SIG-M5 treated with dmso at 0.1 percent for 504 hours (cell line): ENCODE results near the gene SLC8B1.

Experiments
- DNase-seq: peaks from one replicate; lab custom pipeline; 2025; ENCODE audit not compliant: unreplicated experiment; lab: John Stamatoyannopoulos, UW

SLC8B1 gene

DNA sequence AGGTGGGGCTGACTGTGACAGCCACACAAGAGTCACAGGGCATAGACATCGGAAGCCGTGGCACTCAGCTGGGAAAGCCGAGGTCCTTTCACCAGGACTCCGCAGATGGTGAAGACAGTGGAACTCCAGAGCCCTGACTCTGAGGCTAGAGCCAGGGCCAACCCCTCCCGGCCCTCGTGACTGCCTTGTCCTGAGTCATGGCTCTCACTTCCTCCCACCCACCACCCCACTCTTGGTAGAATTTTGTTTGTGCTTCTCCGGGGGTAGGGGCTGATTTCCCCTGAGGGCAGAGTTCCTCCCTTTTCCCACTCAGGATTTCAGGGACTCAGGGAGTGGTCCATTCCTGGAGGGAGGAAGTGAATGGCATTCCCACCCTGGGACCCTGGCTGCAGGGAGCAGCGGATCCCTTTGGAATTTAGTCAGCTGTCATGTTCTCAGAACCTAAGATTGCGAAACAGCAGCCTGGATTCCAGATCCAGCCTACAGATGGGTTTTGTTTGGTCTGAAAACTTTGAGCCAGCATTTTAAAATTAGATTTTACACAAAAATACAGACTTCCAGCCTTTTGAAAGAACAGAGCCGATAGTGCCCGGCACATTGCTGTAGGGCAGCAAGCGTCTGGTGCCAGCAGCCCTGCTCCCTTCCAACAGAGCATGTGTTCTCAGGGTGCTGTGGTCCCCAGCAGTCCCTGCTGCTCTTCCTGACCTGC lies 62.9 kb downstream of the SLC8B1 start:
- no peak for DNase-seq

DNA sequence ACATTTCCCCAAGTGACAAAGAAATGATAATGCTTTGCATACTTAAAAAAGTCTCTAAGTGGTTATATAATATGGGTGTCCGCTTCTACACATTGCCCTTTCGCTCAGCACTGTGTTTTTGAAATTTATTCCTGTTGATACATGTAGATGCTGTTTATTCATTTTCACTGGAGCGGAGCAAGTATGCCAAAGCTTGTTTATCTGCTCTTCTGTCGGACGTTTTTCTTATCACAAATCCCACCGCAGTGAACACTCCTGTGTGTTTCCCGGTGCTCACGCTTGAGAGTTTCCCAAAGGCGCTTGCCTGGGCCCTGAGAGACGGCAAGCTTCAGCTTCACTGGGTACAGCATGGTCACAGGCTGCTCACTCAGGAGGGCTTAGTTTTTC lies 63.5 kb downstream of the SLC8B1 start:
- no peak for DNase-seq

GRCh38 chr12:113270709-113271009 lies 64.2 kb downstream of the SLC8B1 start:
- no peak for DNase-seq

DNA sequence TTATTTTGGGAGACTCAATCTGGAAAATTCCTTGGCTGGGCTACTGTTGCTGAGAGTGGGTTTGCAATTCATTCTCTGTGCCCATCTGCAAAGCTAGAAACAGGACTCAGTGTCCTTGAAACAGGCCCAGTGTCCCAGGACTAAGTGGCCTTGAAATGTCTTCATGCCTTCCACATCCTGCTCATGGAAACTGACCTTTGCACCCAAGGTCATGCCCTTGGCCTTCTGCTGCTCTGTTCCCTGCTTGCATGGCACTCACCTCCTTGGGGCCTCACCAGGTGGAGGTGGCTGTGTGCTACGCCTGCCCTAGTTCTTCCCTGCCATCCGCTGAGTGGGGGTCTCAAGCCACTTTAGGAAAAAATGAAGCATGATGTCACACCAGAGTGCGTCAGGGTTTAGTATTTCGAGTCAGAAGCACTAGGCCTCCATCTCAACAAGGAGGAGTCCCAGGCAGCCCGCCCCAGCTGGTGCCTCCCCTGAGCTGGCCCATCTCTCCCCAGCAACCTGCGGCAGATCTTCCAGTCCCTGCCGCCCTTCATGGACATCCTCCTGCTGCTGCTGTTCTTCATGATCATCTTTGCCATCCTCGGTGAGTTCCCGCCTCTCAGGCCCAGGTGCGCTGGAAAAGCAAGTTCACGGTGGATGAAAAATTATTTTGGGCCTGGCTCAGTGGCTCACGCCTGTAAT lies 65.5 kb downstream of the SLC8B1 start:
- DNase-seq, result no peak

DNA sequence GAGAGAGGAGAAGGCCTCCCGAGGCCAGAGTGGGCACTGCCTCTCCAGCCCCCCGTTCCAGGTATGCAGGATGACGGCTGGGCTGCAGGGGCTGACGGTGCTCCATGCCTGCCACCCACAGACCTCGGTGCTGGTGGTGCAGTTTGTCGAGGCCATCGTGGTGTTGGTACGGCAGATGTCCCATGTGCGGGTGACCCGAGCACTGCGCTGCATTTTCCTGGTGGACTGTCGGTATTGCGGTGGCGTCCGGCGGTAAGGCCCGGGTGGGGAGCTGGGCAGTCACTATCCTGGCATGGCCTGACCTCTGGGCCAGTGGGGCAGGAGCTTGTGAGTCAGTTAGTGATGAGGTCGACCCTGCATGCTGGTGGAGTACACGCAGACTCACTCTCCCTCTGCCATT lies 66.3 kb downstream of the SLC8B1 start:
- no peak for DNase-seq

- no peak for DNase-seq
These were observed 66.8 kb downstream of the SLC8B1 start for GRCh38 chr12:113268136-113268535.

- no peak for DNase-seq
These were observed 67.3 kb downstream of the SLC8B1 start for GRCh38 chr12:113267621-113268020.

DNA sequence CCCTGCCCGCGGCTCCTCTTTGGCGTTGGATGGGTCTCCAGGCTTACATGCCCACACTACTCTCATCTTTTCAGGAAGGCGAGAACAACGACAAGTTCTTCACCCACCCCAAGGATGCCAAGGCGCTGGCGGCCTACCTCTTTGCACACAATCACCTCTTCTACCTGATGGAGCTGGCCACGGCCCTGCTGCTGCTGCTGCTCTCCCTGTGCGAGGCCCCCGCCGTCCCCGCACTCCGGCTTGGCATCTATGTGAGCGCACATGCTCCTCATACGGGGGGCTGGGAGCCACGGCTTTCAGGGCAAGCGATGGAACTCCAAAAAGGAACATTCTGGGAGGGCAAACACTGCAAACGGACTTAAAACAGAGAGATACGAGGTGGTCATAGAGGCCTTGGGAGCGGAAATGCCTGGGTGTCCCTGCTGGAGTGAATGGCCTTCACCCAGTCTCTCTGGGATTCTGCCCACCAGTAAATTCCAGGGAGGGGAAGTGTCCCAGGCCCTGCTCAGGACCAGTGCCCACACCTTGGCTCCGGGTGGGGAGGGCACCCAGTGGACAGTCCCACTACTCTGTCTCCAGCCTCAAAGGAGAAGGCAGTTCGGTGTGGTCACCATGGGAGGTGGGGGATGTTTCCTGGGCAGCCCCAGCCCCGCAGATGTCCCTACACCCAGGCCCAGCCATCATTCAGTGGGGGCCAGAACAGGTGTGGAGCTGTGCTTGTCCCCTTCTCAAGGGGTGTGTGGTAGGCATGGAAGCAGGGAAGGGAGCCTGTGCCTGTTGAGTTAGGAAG lies 68.6 kb downstream of the SLC8B1 start:
- no peak for DNase-seq

GRCh38 chr12:113263431-113263963 lies 71.4 kb downstream of the SLC8B1 start:
- DNase-seq, result no peak

DNA sequence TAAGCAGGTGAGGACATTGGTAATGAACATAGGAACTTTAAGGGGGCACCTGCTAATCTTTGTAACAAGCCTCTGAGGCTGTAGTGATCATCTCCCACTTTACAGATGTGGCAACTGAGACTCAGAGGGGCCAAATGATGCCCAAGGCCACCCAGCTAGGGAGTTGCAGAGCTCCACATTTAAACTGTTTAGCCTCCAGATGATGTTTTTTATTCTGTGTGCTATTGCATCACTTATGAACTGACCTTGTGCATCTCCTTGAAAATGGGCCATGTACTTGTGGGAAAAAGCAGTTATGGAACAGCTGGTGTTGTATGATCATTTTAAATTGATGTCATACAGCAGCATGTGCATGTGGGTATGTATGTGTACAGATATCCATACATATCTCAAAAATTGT lies 72.2 kb downstream of the SLC8B1 start:
- DNase-seq, result no peak

DNA sequence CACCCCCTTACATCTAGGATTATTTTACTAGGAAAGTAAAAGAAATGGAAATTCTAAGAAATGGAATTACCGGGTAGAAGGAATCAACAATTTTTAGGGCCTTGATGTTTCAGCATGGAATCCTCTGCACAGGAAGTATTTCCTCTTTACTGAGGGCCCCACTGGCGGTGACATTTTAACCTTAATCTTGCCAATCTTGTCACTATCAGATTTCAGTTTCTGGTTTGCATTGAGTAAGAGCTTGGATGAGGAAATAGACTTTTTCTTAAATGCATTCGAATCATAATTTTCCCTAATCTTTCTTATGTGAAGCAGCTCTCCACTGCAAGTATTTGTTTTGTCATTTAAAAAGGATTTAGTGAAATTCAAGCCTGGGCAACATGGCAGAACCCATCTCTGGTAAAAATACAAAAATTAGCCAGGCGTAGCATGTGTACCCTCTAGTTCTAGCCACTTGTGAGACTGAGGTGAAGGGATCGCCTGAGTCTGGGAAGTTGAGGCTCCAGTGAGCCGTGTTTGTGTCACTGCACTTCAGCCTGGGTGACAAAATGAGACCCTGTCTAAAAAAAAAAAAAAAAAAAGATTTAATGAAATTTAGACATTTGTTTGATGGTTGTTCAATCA lies 73.0 kb downstream of the SLC8B1 start:
- DNase-seq, result peak; percentile 84

GRCh38 chr12:113260636-113261300 lies 74.1 kb downstream of the SLC8B1 start:
- DNase-seq, result no peak

DNA sequence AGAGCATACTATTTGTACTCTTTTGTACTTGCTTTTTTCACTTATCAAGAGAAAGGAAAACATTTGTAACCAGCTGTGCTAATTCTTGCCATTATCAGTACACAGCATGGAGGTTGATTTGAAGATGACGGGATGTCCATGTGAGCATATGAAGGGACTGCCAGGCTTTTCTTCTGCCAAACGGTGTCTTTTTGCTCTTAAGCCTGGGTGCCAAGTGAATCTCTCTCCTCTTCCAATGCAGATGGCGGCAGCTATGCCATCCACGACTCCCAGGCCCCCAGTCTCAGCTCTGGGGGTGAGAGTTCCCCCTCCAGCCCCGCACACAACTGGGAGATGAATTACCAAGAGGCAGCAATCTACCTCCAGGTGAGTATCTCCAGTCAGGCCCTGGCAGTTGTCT lies 74.8 kb downstream of the SLC8B1 start:
- DNase-seq, result no peak

GRCh38 chr12:113257564-113257963 lies 77.3 kb downstream of the SLC8B1 start:
- no peak for DNase-seq

- DNase-seq, result no peak
These were observed 80.6 kb downstream of the SLC8B1 start for GRCh38 chr12:113254298-113254697.

GRCh38 chr12:113253532-113254285 lies 81.2 kb downstream of the SLC8B1 start:
- DNase-seq, result no peak

GRCh38 chr12:113252494-113252893 lies 82.4 kb downstream of the SLC8B1 start:
- DNase-seq, result no peak

GRCh38 chr12:113251404-113252070 lies 83.4 kb downstream of the SLC8B1 start:
- DNase-seq, result no peak

- DNase-seq, result no peak
These were observed 84.9 kb downstream of the SLC8B1 start for GRCh38 chr12:113250045-113250444.

GRCh38 chr12:113249546-113249945 lies 85.4 kb downstream of the SLC8B1 start:
- DNase-seq, result no peak
